PC-3 (cell line): Measurements from ENCODE around the gene ERBB4. TPM values are rescaled to one million over a fixed set of nuclear protein-coding genes. Genes with fewer than 3 reads are reported as not detected.
A peak's percentile ranks its signal among the peaks of the same experiment; 100 is the strongest.

Source experiments
- ATAC-seq: fragments of 200-7000 bp; cut with Tn5 transposase; 2 replicates; pipeline ENCODE4 v1.9.1; 2020; ENCODE audit warnings: mild to moderate bottlenecking, moderate library complexity
- BruUV-seq: library from RNA; stranded (reverse); fragments of 400-500 nt; replicated peaks from 2 replicates; lab custom pipeline; 2021; lab: Mats Ljungman, UMichigan
- CTCF ChIA-PET: fragments of 300-600 bp; sonication (Branson Sonifier 250); formaldehyde crosslinking; loops from one replicate; lab custom pipeline; 2022; ENCODE audit warnings: antibody characterized with exemption; lab: Charles Lee
- POLR2A ChIA-PET: fragments of 300-600 bp; sonication (Branson Sonifier 250); formaldehyde crosslinking; loops from one replicate; lab custom pipeline; 2022; ENCODE audit warnings: antibody characterized with exemption; ENCODE audit not compliant: unreplicated experiment; lab: Charles Lee
- DNase-seq: peaks from one replicate; pipeline ENCODE4 v3.0.0-alpha.2; 2015
- H2AFZ ChIP-seq: fragments of 300-600 bp; sonication (generic); 2 replicates; pipeline ENCODE4 v1.6.0; 2016; ENCODE audit warnings: antibody characterized with exemption, low read length
- H3F3A ChIP-seq: fragments of 300-600 bp; sonication (generic); one replicate; pipeline ENCODE4 v1.6.0; 2017; ENCODE audit warnings: antibody characterized with exemption, low read length, control low read depth, mild to moderate bottlenecking; ENCODE audit not compliant: unreplicated experiment
- H3K27ac ChIP-seq: fragments of 300-600 bp; sonication (generic); 2 replicates; pipeline ENCODE4 v1.5.1; 2016; ENCODE audit warnings: mild to moderate bottlenecking, low read length
- H3K27me3 ChIP-seq: fragments of 300-600 bp; sonication (generic); 2 replicates; pipeline ENCODE4 v1.6.1; 2016; ENCODE audit warnings: low read length, mixed read lengths
- H3K36me3 ChIP-seq: fragments of 300-600 bp; sonication (generic); 2 replicates; pipeline ENCODE4 v1.6.1; 2016; ENCODE audit warnings: low read depth, mixed run types, low read length, mixed read lengths
- H3K4me1 ChIP-seq: fragments of 300-600 bp; sonication (generic); 2 replicates; pipeline ENCODE4 v1.5.1; 2016; ENCODE audit warnings: low read length; ENCODE audit not compliant: insufficient read depth
- H3K4me2 ChIP-seq: fragments of 300-600 bp; sonication (generic); 2 replicates; pipeline ENCODE4 v1.6.0; 2016; ENCODE audit warnings: low read length
- H3K4me3 ChIP-seq: fragments of 300-600 bp; sonication (generic); 2 replicates; pipeline ENCODE4 v1.5.1; 2016; ENCODE audit warnings: mild to moderate bottlenecking, low read length, mixed read lengths
- H3K79me2 ChIP-seq: fragments of 300-600 bp; sonication (generic); 2 replicates; pipeline ENCODE4 v1.6.1; 2017; ENCODE audit warnings: low read length, mixed read lengths
- H3K9ac ChIP-seq: fragments of 300-600 bp; sonication (generic); 2 replicates; pipeline ENCODE4 v1.6.0; 2016; ENCODE audit warnings: mild to moderate bottlenecking, low read length
- H3K9me2 ChIP-seq: fragments of 300-600 bp; sonication (generic); replicated peaks from 2 replicates; pipeline ENCODE4 v1.6.1; 2016; ENCODE audit warnings: mixed run types, low read length, mixed read lengths
- H3K9me3 ChIP-seq: fragments of 300-600 bp; sonication (generic); 2 replicates; pipeline ENCODE4 v1.6.1; 2016; ENCODE audit warnings: low read length, mixed read lengths
- H4K20me1 ChIP-seq: fragments of 300-600 bp; sonication (generic); 2 replicates; pipeline ENCODE4 v1.6.1; 2016; ENCODE audit warnings: low read length, mixed read lengths
- EZH2 ChIP-seq: fragments of 300-600 bp; sonication (generic); IDR thresholded peaks from one replicate; pipeline ENCODE4 v1.6.1; 2017; ENCODE audit warnings: antibody characterized with exemption, mild to moderate bottlenecking, low read length; ENCODE audit not compliant: unreplicated experiment
- EZH2phosphoT487 ChIP-seq: fragments of 300-600 bp; sonication (generic); IDR thresholded peaks from 2 replicates; pipeline ENCODE4 v1.6.1; 2018; ENCODE audit warnings: mild to moderate bottlenecking, antibody characterized with exemption, low read length, borderline replicate concordance
- intact Hi-C: fragments of 100-400 bp; cut with micrococcal nuclease; formaldehyde crosslinking; loops from 2 replicates; pipeline ENCODE4 v1.9.0; 2023
- total RNA-seq: library from RNA; depleted of rRNA; stranded (reverse); fragments of >200 nt; gene quantifications from 2 replicates; pipeline ENCODE4 v1.2.3, GENCODE V29; 2014
- TF ChIP-seq, protein P1 (sequence below): fragments of 300-600 bp; sonication (generic); conservative IDR thresholded peaks from 2 replicates; pipeline ENCODE4 v1.5.1; 2017; ENCODE audit warnings: antibody characterized with exemption, low read depth, mild to moderate bottlenecking, low read length

Gene ERBB4
- total RNA-seq, 1 experiment from 2014 or later: under 0.01 TPM

DNA sequence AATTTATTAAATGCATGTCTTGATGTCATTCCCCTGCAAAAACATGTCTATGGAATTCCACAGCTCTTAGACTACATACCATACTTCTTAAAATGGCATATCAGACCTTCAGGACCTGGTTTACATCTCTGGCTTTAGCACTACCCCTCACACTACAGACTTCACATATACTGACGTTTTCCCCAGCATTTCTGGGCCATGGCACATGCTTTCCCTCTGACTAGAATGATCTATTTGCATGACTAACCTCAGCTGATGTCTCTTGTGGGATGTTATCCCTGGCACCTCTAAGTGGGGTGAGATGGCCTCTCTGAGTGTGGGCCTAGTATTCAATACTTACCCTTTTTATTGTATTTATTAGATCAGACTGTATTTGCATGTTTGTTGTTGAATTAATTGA lies 381.6 kb downstream of the ERBB4 start:
- no TSS peak for BruUV-seq
- no peaks in the 10 kb centered on the region for H3K9me2 ChIP-seq
- H3K4me2 ChIP-seq: no peak overlapping the region
- ChIA-PET POLR2A (no interaction called here), CTCF (no interaction called here)
- ATAC-seq (no peak), DNase-seq (no peak)
- no peak overlapping the region for H3K4me3 ChIP-seq
- H3K4me1 ChIP-seq: no peaks in the 10 kb centered on the region
- H3F3A ChIP-seq: no peaks in the 10 kb centered on the region
- H3K79me2 ChIP-seq: no peaks in the 10 kb centered on the region
- intact Hi-C loops: no loop called here
- no peak overlapping the region for H3K27ac ChIP-seq
- no peaks in the 10 kb centered on the region for H3K9me3 ChIP-seq
- H3K36me3 ChIP-seq: no peaks in the 10 kb centered on the region
- H2AFZ ChIP-seq: no peak overlapping the region
- TF ChIP-seq, protein P1, sequence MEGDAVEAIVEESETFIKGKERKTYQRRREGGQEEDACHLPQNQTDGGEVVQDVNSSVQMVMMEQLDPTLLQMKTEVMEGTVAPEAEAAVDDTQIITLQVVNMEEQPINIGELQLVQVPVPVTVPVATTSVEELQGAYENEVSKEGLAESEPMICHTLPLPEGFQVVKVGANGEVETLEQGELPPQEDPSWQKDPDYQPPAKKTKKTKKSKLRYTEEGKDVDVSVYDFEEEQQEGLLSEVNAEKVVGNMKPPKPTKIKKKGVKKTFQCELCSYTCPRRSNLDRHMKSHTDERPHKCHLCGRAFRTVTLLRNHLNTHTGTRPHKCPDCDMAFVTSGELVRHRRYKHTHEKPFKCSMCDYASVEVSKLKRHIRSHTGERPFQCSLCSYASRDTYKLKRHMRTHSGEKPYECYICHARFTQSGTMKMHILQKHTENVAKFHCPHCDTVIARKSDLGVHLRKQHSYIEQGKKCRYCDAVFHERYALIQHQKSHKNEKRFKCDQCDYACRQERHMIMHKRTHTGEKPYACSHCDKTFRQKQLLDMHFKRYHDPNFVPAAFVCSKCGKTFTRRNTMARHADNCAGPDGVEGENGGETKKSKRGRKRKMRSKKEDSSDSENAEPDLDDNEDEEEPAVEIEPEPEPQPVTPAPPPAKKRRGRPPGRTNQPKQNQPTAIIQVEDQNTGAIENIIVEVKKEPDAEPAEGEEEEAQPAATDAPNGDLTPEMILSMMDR: no peak
- TF ChIP-seq EZH2: no peak
- TF ChIP-seq EZH2phosphoT487: no peak
- H3K27me3 ChIP-seq: no peaks in the 10 kb centered on the region
- no peak overlapping the region for H3K9ac ChIP-seq
- H4K20me1 ChIP-seq: no peaks in the 10 kb centered on the region

DNA sequence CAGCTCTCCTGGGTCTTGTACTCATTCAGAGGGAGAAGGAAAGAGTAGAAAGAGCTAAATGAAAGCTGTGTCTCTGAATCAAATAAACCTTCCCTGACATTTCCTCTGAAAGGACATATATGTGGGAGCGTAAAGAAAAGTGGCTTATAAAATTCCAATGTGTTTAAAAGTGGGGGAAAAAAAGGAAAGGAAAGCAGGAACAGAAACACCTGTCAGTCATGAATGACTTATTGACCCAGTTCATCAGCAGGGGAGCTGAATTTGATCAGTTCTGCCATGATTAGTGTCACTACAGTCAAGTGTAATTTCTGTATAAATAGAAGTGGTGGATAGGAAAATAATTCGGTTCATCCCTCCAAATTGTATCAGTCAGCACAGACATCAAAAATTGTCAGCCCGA lies 382.5 kb downstream of the ERBB4 start:
- Histone ChIP-seq H3K4me1 (no peaks in the 10 kb centered on the region), H3K9me3 (no peaks in the 10 kb centered on the region), H3F3A (no peaks in the 10 kb centered on the region), H4K20me1 (no peaks in the 10 kb centered on the region), H3K4me2 (no peak overlapping the region), H3K9ac (no peak overlapping the region), H3K79me2 (no peaks in the 10 kb centered on the region), H3K36me3 (no peaks in the 10 kb centered on the region), H3K27ac (no peak overlapping the region), H3K4me3 (no peak overlapping the region), H2AFZ (no peak overlapping the region), H3K9me2 (no peaks in the 10 kb centered on the region), H3K27me3 (no peaks in the 10 kb centered on the region)
- no peak for DNase-seq
- intact Hi-C loops: no loop called here
- TF ChIP-seq, protein P1: no peak
- TF ChIP-seq EZH2phosphoT487 (no peak), EZH2 (no peak)
- ATAC-seq: no peak
- ChIA-PET CTCF (no interaction called here), POLR2A (no interaction called here)
- no TSS peak for BruUV-seq

DNA sequence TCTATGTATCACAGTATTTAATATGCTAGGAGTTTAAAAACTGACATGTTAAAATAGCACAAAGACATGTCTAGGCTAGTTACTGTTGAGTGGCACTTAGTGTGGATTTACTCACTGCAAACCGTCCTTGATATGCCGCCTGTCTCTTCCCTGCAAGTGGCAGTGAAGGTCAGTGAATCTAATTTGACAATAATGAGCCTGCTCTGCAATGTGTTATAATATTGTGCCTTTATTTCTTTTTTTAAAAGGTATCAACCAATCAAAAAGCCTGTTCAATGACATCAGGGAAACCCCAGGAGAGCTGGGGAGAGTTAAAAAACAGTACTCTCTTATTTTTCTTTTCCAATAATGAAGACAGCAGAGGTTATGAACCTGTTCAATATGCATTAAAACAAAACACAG lies 384.1 kb downstream of the ERBB4 start:
- POLR2A ChIA-PET: no interaction called here
- CTCF ChIA-PET: no interaction called here
- H3K9ac ChIP-seq: no peak overlapping the region
- H3K27ac ChIP-seq: no peak overlapping the region
- H3K36me3 ChIP-seq: no peaks in the 10 kb centered on the region
- no peaks in the 10 kb centered on the region for H3F3A ChIP-seq
- no peak overlapping the region for H2AFZ ChIP-seq
- TF ChIP-seq EZH2: no peak
- TF ChIP-seq, protein P1: no peak
- no peak for TF ChIP-seq EZH2phosphoT487
- DNase-seq (no peak), ATAC-seq (peak; percentile 33; the same call in 1 of the 2 replicates)
- intact Hi-C loops: no loop called here
- no peaks in the 10 kb centered on the region for H3K79me2 ChIP-seq
- no peaks in the 10 kb centered on the region for H3K4me1 ChIP-seq
- H3K9me2 ChIP-seq: no peaks in the 10 kb centered on the region
- no peak overlapping the region for H3K4me3 ChIP-seq
- BruUV-seq: no TSS peak
- no peaks in the 10 kb centered on the region for H3K27me3 ChIP-seq
- no peaks in the 10 kb centered on the region for H4K20me1 ChIP-seq
- no peak overlapping the region for H3K4me2 ChIP-seq
- no peaks in the 10 kb centered on the region for H3K9me3 ChIP-seq
